Neural crest cell (in vitro differentiated cells): Measurements from ENCODE around the gene TPBGL. TPM values are rescaled to one million over a fixed set of nuclear protein-coding genes. Genes with fewer than 3 reads are reported as not detected.

Experiments used
- DNase-seq: peaks from one replicate; pipeline ENCODE4 v3.0.0; 2021; ENCODE audit warnings: low read depth, mixed read lengths, low spot score
- H3K27ac Mint-ChIP-seq: one replicate; pipeline ENCODE4 v1.8.0; 2021; ENCODE audit warnings: mild to moderate bottlenecking, mixed read lengths; ENCODE audit not compliant: unreplicated experiment
- H3K27me3 Mint-ChIP-seq: 2 replicates; pipeline ENCODE4 v1.8.0; 2021; ENCODE audit warnings: low read depth, mild to moderate bottlenecking, mixed read lengths
- H3K36me3 Mint-ChIP-seq: 2 replicates; pipeline ENCODE4 v1.8.0; 2021; ENCODE audit warnings: low read depth, mild to moderate bottlenecking, mixed read lengths
- H3K4me1 Mint-ChIP-seq: 2 replicates; pipeline ENCODE4 v1.8.0; 2021; ENCODE audit warnings: mixed read lengths
- H3K4me3 Mint-ChIP-seq: one replicate; pipeline ENCODE4 v1.8.0; 2021; ENCODE audit warnings: mild to moderate bottlenecking, mixed read lengths
- H3K9me3 Mint-ChIP-seq: 2 replicates; pipeline ENCODE4 v1.8.0; 2021; ENCODE audit warnings: mixed read lengths
- CTCF ChIP-seq: fragments of 200-600 bp; sonication (generic); conservative IDR thresholded peaks from 2 replicates; pipeline ENCODE4 v1.5.0; 2021; ENCODE audit warnings: antibody characterized with exemption, mild to moderate bottlenecking
- total RNA-seq: library from RNA; stranded (reverse); gene quantifications from 2 replicates; pipeline ENCODE4 v1.2.1, GENCODE V29; 2021

TPBGL gene
- total RNA-seq, 1 donor from 2014 or later: 0.19 TPM

GRCh38 chr11:75262436-75262835 lies 21.9 kb downstream of the TPBGL start:
- H3K4me1 Mint-ChIP-seq: no peaks in the 10 kb centered on the region
- no peak overlapping the region for H3K4me3 Mint-ChIP-seq
- no peak for DNase-seq
- H3K27me3 Mint-ChIP-seq: peaks cover 8% of the 10 kb centered on the region
- no peaks in the 10 kb centered on the region for H3K36me3 Mint-ChIP-seq
- no peak overlapping the region for H3K27ac Mint-ChIP-seq
- no peak for TF ChIP-seq CTCF
- H3K9me3 Mint-ChIP-seq: no peaks in the 10 kb centered on the region

- H3K36me3 Mint-ChIP-seq: no peaks in the 10 kb centered on the region
- TF ChIP-seq CTCF: no peak
- no peak for DNase-seq
- no peak overlapping the region for H3K27ac Mint-ChIP-seq
- H3K27me3 Mint-ChIP-seq: peaks cover 2% of the 10 kb centered on the region
- no peaks in the 10 kb centered on the region for H3K4me1 Mint-ChIP-seq
- no peaks in the 10 kb centered on the region for H3K9me3 Mint-ChIP-seq
- no peak overlapping the region for H3K4me3 Mint-ChIP-seq
These were observed 22.6 kb downstream of the TPBGL start for GRCh38 chr11:75262961-75263852.

GRCh38 chr11:75263944-75264349 lies 23.4 kb downstream of the TPBGL start:
- no peaks in the 10 kb centered on the region for H3K9me3 Mint-ChIP-seq
- peak overlapping the region; percentile 50 for H3K27ac Mint-ChIP-seq
- peaks cover 2% of the 10 kb centered on the region for H3K27me3 Mint-ChIP-seq
- H3K4me3 Mint-ChIP-seq: no peak overlapping the region
- TF ChIP-seq CTCF: no peak
- DNase-seq: no peak
- no peaks in the 10 kb centered on the region for H3K4me1 Mint-ChIP-seq
- H3K36me3 Mint-ChIP-seq: no peaks in the 10 kb centered on the region

- H3K4me3 Mint-ChIP-seq: no peak overlapping the region
- no peak for TF ChIP-seq CTCF
- no peak for DNase-seq
- peak overlapping the region; percentile 50 for H3K27ac Mint-ChIP-seq
- no peaks in the 10 kb centered on the region for H3K36me3 Mint-ChIP-seq
- H3K4me1 Mint-ChIP-seq: no peaks in the 10 kb centered on the region
- H3K9me3 Mint-ChIP-seq: no peaks in the 10 kb centered on the region
- H3K27me3 Mint-ChIP-seq: peaks cover 2% of the 10 kb centered on the region
These were observed 23.8 kb downstream of the TPBGL start for GRCh38 chr11:75264356-75264755.

- no peaks in the 10 kb centered on the region for H3K36me3 Mint-ChIP-seq
- H3K27me3 Mint-ChIP-seq: no peaks in the 10 kb centered on the region
- no peak for TF ChIP-seq CTCF
- no peak for DNase-seq
- no peaks in the 10 kb centered on the region for H3K4me1 Mint-ChIP-seq
- H3K27ac Mint-ChIP-seq: no peak overlapping the region
- H3K9me3 Mint-ChIP-seq: no peaks in the 10 kb centered on the region
- no peak overlapping the region for H3K4me3 Mint-ChIP-seq
These were observed 24.4 kb downstream of the TPBGL start for GRCh38 chr11:75264971-75265370.
